Activated CD4-positive, alpha-beta T cell treated with anti-CD3 and anti-CD28 coated beads, Interleukin-10, Interleukin-2, amounts not matched to agents 100 ng/mL and 50 ng/mL, durations not matched to agents 16 hours and 8 hours (primary cell): ENCODE measurements around the gene ZFP36L2.

Source experiments
- DNase-seq: peaks from one replicate; pipeline ENCODE4 v3.0.0-alpha.2; 2020

The ZFP36L2 gene, protein sequence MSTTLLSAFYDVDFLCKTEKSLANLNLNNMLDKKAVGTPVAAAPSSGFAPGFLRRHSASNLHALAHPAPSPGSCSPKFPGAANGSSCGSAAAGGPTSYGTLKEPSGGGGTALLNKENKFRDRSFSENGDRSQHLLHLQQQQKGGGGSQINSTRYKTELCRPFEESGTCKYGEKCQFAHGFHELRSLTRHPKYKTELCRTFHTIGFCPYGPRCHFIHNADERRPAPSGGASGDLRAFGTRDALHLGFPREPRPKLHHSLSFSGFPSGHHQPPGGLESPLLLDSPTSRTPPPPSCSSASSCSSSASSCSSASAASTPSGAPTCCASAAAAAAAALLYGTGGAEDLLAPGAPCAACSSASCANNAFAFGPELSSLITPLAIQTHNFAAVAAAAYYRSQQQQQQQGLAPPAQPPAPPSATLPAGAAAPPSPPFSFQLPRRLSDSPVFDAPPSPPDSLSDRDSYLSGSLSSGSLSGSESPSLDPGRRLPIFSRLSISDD

DNA sequence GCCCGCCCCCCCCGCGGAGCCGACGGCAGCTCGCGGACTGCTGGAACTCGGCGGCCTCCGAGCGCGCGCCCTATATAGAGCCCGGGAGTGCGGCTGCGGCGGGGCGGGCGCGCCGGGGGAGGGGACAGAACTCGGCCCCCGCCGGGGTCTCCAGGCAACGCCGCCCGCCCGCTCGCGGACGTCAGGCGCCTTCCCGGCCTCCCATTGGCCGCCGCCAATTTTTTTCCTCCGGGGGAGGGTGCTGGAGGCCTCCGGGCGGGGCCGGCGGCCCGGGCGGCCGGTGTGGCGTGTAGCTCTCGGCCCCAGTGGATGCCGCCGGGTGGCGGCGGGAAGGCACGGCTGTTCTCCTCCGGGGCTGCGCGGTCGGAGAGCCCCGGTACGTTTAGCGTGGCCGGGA is at the start of gene ZFP36L2:
Gene ZFP36L2 (minus strand): TSS at position 49 of the 397 bp plus-strand sequence. CDS start 291 bp downstream, outside the sequence.
- DNase-seq: peak; percentile 98

DNA sequence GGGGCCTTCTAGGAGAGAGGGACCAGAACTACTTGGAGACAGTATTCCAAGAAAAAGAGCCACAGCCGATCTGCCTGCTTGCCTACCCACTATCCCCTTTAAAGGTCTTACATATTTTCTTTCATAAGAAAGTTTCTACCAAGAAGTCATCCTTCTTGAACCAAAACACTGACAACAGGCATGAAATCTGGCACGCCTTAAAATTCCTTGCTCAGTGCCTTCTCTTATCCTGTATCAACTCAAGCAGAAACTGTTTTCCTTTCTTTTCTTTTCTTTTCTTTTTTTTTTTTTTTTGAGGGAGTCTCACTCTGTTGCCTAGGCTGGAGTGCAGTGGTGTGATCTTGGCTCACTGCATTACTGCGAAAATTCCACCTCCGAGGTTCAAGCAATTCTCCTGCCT is 48.3 kb upstream of the ZFP36L2 start:
- DNase-seq: no peak

GRCh38 chr2:43274055-43274454 is 47.6 kb upstream of the ZFP36L2 start:
- no peak for DNase-seq

GRCh38 chr2:43273529-43273928 is 47.1 kb upstream of the ZFP36L2 start:
- DNase-seq: peak; percentile 17

DNA sequence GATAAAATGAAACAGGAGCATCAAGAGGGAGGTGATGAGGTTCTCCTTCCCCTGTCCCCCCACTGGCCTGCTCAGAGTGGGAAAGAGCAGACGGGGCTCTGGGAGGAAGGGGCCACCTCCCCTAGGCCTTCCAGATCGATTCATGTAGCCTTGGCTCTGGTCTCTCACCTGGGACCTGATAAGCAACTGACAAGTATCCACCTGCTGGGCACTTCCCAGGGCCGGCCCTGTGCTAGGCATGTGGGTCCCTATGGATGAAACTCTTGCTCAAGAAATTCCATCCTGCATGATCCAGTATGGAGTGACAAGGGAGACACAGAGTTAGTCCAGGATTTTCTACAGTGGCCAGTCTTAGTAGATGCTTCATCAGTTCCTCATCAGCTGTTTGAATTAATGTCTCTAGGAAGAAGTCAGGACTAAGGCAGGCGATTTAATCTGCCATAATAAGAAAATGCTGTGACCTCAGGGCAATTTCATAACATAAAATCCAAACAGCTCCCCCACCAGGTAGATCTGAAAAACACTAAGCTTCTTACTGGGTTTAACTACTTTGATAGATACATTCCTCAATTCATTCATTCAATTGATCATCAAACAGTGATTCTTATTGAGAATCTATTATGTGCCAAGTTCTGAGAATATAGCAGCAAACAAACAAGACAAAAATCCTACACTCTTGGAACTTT is 44.7 kb upstream of the ZFP36L2 start:
- DNase-seq: no peak

GRCh38 chr2:43270461-43270860 is 44.1 kb upstream of the ZFP36L2 start:
- no peak for DNase-seq

DNA sequence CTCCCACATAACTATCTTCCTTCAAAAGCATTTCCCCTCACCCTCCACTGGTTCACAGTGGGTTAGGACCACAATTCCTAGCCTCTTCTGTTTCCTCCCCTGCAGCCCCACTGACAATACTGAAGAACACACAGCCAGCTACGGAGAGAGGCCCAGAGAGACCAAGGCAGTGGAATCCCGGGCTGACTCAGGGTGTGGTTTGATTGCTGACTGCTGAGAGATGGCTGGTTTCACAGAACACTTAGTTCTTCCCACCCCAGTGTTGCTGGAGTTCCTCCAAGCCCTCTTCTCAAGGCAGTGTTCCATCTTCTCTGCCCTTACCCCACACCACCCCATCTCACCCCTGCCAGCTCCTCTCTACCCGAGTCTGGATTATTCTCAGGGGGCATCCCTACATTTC is 43.3 kb upstream of the ZFP36L2 start:
- DNase-seq: peak; percentile 28

- no peak for DNase-seq
Measured at GRCh38 chr2:43269074-43269572, 42.7 kb upstream of the ZFP36L2 start.

GRCh38 chr2:43268066-43268953 is 41.9 kb upstream of the ZFP36L2 start:
- no peak for DNase-seq

DNA sequence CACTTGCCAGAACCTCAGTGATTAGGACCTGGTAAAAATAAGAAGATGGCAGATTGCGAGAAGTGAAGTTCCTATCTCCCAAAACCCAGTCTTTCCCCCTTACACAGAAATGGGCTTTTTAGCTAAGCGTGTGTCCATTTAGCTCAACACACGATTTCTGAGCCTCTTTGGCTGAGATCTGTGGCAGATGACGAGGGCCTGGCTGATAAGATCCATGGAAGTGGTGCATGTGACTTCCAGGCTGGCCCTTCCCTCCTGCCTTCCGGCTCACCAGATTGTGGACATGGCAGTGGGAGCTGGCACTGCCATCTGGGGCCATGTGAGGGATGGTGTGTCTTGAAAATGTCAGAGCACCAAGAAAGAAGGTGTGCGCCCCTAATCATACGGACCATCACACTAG is 41.0 kb upstream of the ZFP36L2 start:
- no peak for DNase-seq

- no peak for DNase-seq
Measured at GRCh38 chr2:43266711-43267111, 40.3 kb upstream of the ZFP36L2 start.

DNA sequence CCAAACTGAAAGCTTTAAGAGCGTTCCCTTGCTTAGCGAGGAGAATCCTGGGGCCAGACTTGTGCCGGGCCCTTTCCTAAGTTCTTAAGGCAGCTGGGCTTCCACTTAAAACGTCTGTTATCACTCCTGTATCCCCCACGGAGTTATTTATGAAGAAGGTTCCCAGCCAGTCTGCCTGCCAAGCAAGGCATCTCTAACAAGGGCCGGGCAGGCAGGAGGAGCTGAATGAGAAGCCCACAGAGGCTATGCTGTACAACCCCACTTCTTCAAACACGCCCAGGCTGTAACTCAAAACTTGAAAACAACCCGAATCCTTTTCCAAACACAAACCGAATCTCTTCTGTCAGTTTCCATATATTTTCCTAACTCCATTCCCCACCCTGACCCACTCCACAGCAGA is 39.0 kb upstream of the ZFP36L2 start:
- no peak for DNase-seq

DNA sequence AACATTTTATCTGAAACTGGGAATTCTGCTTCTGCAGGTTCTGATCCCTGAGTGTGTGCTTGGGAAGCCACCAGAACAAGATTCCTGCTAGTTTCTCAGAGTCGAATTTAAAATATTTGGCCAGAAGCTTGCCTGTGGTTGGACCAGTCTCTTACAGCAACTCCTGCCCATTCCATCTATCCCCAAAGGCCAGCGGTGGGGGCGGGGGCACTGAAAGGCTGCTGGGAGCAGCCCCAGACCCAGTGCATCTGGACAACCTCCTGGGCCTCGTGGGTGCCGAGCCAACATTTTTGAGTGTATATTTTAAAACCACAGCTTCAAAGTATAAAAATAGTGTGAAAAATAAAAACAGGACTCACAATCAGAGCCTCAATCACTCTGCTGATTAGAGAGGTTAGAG is 38.6 kb upstream of the ZFP36L2 start:
- no peak for DNase-seq

DNA sequence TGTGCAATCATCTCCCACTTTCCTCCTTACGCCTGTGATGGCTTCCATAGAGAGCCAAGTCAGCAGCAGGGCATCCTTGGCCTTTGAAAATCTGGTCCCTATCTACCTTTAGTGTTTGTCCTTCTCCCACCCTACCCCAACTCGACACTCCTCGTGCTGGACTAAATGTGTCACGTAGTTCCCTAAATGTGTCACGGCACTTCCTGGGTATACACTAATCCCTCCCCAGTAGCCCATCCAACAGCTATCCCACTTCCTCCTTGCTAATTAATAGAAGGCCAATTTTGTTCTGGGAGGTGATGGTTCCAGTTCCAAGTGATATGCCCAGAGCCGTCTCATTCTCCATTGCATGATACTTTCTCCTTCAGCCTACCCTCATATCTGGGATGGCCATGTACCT is 36.5 kb upstream of the ZFP36L2 start:
- DNase-seq: no peak

- no peak for DNase-seq
Measured at GRCh38 chr2:43262239-43262638, 35.8 kb upstream of the ZFP36L2 start.

- no peak for DNase-seq
Measured at GRCh38 chr2:43259512-43259911, 33.1 kb upstream of the ZFP36L2 start.

GRCh38 chr2:43258547-43259156 is 32.2 kb upstream of the ZFP36L2 start:
- no peak for DNase-seq

DNA sequence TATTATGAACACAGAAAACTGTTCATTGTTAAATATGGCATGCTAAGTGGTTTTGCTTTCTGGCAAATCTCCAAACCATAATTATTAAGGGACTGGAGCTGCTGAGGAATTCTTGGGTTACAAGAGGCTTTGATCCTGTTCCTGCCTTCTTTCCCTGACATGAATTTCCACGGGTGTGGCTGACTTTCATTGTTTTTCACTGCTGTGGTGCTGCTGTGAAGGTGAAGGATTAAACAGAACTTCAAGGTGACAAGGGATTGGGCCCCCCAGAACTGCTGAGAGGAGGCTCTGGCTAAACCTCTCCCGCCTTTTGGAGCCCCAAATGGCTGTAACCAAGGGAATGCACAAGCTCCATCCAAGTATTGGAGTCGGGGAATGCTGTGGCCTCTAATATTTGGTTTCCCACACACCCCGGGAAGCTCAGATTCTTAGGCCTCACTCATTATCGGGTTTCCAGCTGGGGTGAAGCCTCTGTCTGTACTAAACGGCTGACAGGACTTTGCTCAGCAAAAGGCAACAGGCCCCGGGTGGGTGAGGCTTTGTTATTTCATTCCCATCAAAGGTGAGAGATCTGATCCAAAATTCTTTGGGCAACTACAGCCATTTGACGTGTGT is 29.0 kb upstream of the ZFP36L2 start:
- DNase-seq: no peak

GRCh38 chr2:43254331-43254730 is 27.9 kb upstream of the ZFP36L2 start:
- DNase-seq: no peak

GRCh38 chr2:43251171-43251731 is 24.8 kb upstream of the ZFP36L2 start:
- no peak for DNase-seq

GRCh38 chr2:43250015-43250414 is 23.6 kb upstream of the ZFP36L2 start:
- no peak for DNase-seq

GRCh38 chr2:43248621-43249020 is 22.2 kb upstream of the ZFP36L2 start:
- DNase-seq: no peak
